Breast epithelium (tissue), 4 donors: ENCODE results near the gene POFUT2. TPM values are rescaled to one million over a fixed set of nuclear protein-coding genes. Genes with fewer than 3 reads are reported as not detected.
A peak's percentile ranks its signal among the peaks of the same experiment; 100 is the strongest.

ENCODE experiments used
- DNase-seq, 2 donors: peaks; one replicate each; pipeline ENCODE4 v3.0.0-alpha.2; 2019; ENCODE audit warnings: low spot score in 2 of 2
- H3K27ac ChIP-seq, 2 donors: fragments of 200-600 bp; sonication (generic) in 1 of 2; one replicate each; pipeline ENCODE4 v1.5.1; 2016 to 2019; ENCODE audit warnings: mild to moderate bottlenecking in 1 of 2
- H3K27me3 ChIP-seq, 2 donors: fragments of 200-600 bp; sonication (generic) in 1 of 2; one replicate each; pipeline versions ENCODE4 v1.5.1 to v1.6.0; 2017 to 2019; ENCODE audit warnings: control low read depth in 1 of 2, mild to moderate bottlenecking in 1 of 2
- H3K36me3 ChIP-seq: fragments of 200-600 bp; one replicate; pipeline ENCODE4 v1.5.1; 2019
- H3K4me1 ChIP-seq, 2 donors: fragments of 200-600 bp; sonication (generic); one replicate each; pipeline ENCODE4 v1.5.1; 2016 to 2019; ENCODE audit warnings: control low read depth in 1 of 2
- H3K4me3 ChIP-seq, 3 donors: fragments of 200-600 bp; sonication (generic); 1 replicate in 2 of 3; 2 replicates in 1 of 3; pipeline ENCODE4 v1.5.1; 2016 to 2019; ENCODE audit warnings: mild to moderate bottlenecking in 3 of 3, moderate library complexity in 2 of 3
- H3K9me3 ChIP-seq, 2 donors: fragments of 200-600 bp; sonication (generic) in 1 of 2; one replicate each; pipeline ENCODE4 v1.5.1; 2016 to 2019; ENCODE audit warnings: control low read depth in 1 of 2
- POLR2A ChIP-seq: fragments of 450-650 bp; IDR thresholded peaks from one replicate; pipeline ENCODE4 v1.6.1; 2016; ENCODE audit warnings: antibody characterized with exemption, mild to moderate bottlenecking, moderate library complexity
- POLR2AphosphoS5 ChIP-seq, 3 donors: sonication (generic); formaldehyde crosslinking; IDR thresholded peaks; one replicate each; pipeline ENCODE4 v1.6.1; 2017; ENCODE audit warnings: antibody characterized with exemption in 3 of 3
- intact Hi-C: fragments of 100-400 bp; cut with DNase I; formaldehyde crosslinking; loops from one replicate; pipeline ENCODE4 v1.15.1; 2023; ENCODE audit warnings: low total_unique reads
- total RNA-seq, 3 donors: library from RNA; depleted of rRNA; stranded (reverse); fragments of >200 nt; gene quantifications; one replicate each; pipeline ENCODE4 v1.1.0, GENCODE V29; 2016
- TF ChIP-seq, protein P1 (sequence below), 3 donors: fragments of 450-650 bp; IDR thresholded peaks; one replicate each; pipeline ENCODE4 v1.5.1; 2016 to 2017; ENCODE audit warnings: antibody characterized with exemption in 3 of 3, mild to moderate bottlenecking in 3 of 3, moderate library complexity in 3 of 3

POFUT2 gene
- total RNA-seq, 3 donors from 2014 or later: 20.0 to 22.9 (median 22.1) TPM

DNA sequence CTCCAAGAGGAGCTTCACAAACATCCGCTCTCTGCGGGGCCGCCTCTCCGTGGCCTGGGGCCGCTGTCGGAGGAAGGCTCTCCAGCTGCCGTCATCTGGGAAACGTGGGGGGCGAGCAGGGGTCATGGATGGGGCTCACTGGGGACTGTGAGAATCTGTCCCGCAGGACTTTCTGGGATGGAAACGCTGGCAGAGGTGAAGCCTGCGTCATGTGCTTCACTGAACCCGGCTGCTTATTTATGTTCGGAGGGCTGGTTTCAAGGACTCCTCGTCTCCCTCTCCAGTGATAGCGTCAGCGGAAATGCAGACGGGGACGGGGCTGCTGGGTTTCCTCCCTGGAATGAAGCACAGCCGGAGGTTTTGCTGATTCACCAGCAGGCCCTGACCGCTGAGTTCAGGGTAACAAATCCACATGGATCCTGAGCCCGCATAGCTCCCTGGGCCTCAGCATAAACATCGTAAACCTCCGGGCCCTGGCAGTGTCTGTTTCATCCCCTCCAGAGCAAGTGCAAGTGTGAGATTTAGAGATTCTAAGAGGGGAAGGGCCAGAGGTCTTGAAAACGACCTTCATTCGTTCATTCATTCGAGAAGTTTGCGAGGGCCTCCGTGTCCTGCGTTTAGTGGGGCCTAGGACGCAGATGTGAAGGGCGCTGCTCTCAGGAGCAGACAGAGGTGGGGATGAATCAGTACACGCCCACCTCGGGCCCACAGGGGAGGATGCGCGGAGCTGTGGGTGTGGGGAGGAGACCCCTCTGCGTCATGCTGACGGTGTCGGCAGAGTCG lies 7.0 kb upstream of the POFUT2 start:
- H3K27ac ChIP-seq: peak overlapping the region; percentile 83 to 97
- intact Hi-C loops: no loop called here
- H3K36me3 ChIP-seq: no peaks in the 10 kb centered on the region
- no peaks in the 10 kb centered on the region for H3K27me3 ChIP-seq
- H3K4me1 ChIP-seq: peaks cover 11 to 12% of the 10 kb centered on the region in 2 donors
- peak; percentile 53 to 54 for DNase-seq
- TF ChIP-seq POLR2AphosphoS5 (IDR thresholded peaks at IDR 0.05) (peak in 2 of 3 donors; percentile 33 to 54), POLR2A (no peak)
- TF ChIP-seq, protein P1, sequence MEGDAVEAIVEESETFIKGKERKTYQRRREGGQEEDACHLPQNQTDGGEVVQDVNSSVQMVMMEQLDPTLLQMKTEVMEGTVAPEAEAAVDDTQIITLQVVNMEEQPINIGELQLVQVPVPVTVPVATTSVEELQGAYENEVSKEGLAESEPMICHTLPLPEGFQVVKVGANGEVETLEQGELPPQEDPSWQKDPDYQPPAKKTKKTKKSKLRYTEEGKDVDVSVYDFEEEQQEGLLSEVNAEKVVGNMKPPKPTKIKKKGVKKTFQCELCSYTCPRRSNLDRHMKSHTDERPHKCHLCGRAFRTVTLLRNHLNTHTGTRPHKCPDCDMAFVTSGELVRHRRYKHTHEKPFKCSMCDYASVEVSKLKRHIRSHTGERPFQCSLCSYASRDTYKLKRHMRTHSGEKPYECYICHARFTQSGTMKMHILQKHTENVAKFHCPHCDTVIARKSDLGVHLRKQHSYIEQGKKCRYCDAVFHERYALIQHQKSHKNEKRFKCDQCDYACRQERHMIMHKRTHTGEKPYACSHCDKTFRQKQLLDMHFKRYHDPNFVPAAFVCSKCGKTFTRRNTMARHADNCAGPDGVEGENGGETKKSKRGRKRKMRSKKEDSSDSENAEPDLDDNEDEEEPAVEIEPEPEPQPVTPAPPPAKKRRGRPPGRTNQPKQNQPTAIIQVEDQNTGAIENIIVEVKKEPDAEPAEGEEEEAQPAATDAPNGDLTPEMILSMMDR (IDR thresholded peaks at IDR 0.05): no peak
- H3K4me3 ChIP-seq: peak overlapping the region in 1 of 3 donors; percentile 44
- H3K9me3 ChIP-seq: no peaks in the 10 kb centered on the region

GRCh38 chr21:45293726-45294401 lies 6.2 kb upstream of the POFUT2 start:
- Histone ChIP-seq H3K36me3 (no peaks in the 10 kb centered on the region), H3K9me3 (no peaks in the 10 kb centered on the region), H3K4me1 (peaks cover 11 to 12% of the 10 kb centered on the region in 2 donors), H3K27ac (peak overlapping the region; percentile 83 to 97), H3K4me3 (peak overlapping the region in 1 of 3 donors; percentile 44), H3K27me3 (no peaks in the 10 kb centered on the region)
- peak; percentile 16 to 47 for DNase-seq
- intact Hi-C loops: loop anchor here (2.0 kb wide), 1 partner anchor 145 kb away; no protein-coding TSS in a partner anchor
- TF ChIP-seq, protein P1 (IDR thresholded peaks at IDR 0.05): no peak
- no peak for TF ChIP-seq POLR2A
- TF ChIP-seq POLR2AphosphoS5 (IDR thresholded peaks at IDR 0.05): no peak

DNA sequence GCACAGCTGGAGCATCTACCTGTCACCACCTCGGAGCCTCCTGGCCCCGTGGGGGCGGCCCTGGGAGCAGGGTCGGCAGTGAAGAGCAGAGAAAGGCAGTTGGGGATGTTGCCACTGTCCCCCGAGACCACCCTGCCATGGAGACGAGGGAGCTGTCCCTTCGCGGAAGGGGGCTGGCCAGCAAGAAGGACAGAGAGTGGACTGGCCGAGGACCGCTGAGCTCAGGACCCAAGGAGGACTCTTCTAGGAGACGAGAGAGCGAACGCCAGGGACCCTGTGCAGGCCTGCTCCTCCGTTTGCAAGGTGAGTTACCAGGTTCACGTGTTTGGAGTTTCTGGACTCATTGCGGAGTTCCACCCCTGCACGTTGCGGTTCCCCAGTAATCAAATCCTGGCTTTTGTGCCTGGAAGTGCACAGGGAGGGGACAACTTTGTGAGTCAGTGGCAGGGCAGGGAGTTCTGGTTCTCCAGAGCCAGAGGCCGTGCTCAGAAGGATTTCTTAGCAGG lies 5.6 kb upstream of the POFUT2 start:
- no peaks in the 10 kb centered on the region for H3K27me3 ChIP-seq
- H3K9me3 ChIP-seq: no peaks in the 10 kb centered on the region
- H3K4me1 ChIP-seq: peaks cover 11 to 12% of the 10 kb centered on the region in 2 donors
- intact Hi-C loops: loop anchor here (2.0 kb wide), 1 partner anchor 146 kb away; no protein-coding TSS in a partner anchor
- TF ChIP-seq, protein P1 (IDR thresholded peaks at IDR 0.05): no peak
- TF ChIP-seq POLR2A (no peak), POLR2AphosphoS5 (IDR thresholded peaks at IDR 0.05) (no peak)
- H3K36me3 ChIP-seq: no peaks in the 10 kb centered on the region
- DNase-seq: peak in 1 of 2 donors; percentile 15
- peak overlapping the region; percentile 83 to 97 for H3K27ac ChIP-seq
- no peak overlapping the region for H3K4me3 ChIP-seq

GRCh38 chr21:45292399-45293219 lies 4.9 kb upstream of the POFUT2 start:
- no peak for TF ChIP-seq POLR2A
- peak; percentile 27 to 81 (median 53) for TF ChIP-seq POLR2AphosphoS5 (IDR thresholded peaks at IDR 0.05)
- TF ChIP-seq, protein P1 (IDR thresholded peaks at IDR 0.05): peak; percentile 72 to 96 (median 95)
- DNase-seq: peak; percentile 71 to 76
- Histone ChIP-seq H3K27ac (peak overlapping the region; percentile 83 to 97), H3K4me1 (peaks cover 11 to 12% of the 10 kb centered on the region in 2 donors), H3K36me3 (no peaks in the 10 kb centered on the region), H3K27me3 (no peaks in the 10 kb centered on the region), H3K9me3 (no peaks in the 10 kb centered on the region), H3K4me3 (peak overlapping the region in 1 of 3 donors; percentile 19)
- intact Hi-C loops: loop anchor here (2.0 kb wide), 1 partner anchor 146 kb away; no protein-coding TSS in a partner anchor
